ENCODE data around the gene BRCA1.
"Not testable (repeated sequence)": the region's sequence is repeated elsewhere in the genome, so short reads cannot be mapped to it uniquely, and the experiment has no call there.

Gene BRCA1

GRCh38 chr17:43068570-43069367 lies 56.4 kb downstream of the BRCA1 start:
- DNase-seq (ENCODE audit: low spot score), result no peak

- DNase-seq (ENCODE audit: low spot score), result no peak
Observed at GRCh38 chr17:43062984-43063638, 62.1 kb downstream of the BRCA1 start.

- no peak for DNase-seq (ENCODE audit: low spot score)
Observed at GRCh38 chr17:43056051-43056450, 69.1 kb downstream of the BRCA1 start.

GRCh38 chr17:43053008-43053407 lies 72.2 kb downstream of the BRCA1 start:
- not testable (repeated sequence) for DNase-seq (ENCODE audit: low spot score)

- no peak for DNase-seq (ENCODE audit: low spot score)
Observed at GRCh38 chr17:43051969-43052368, 73.2 kb downstream of the BRCA1 start.

- DNase-seq (ENCODE audit: low spot score), result no peak
Observed at GRCh38 chr17:43044024-43044423, 81.1 kb downstream of the BRCA1 start.

- no peak for DNase-seq (ENCODE audit: low spot score)
Observed at GRCh38 chr17:43043307-43043706, 81.9 kb downstream of the BRCA1 start.

- DNase-seq (ENCODE audit: low spot score), result peak; percentile 26
Observed at GRCh38 chr17:43042025-43042628, 83.0 kb downstream of the BRCA1 start.

GRCh38 chr17:43040655-43041054 lies 84.5 kb downstream of the BRCA1 start:
- no peak for DNase-seq (ENCODE audit: low spot score)

- no peak for DNase-seq (ENCODE audit: low spot score)
Observed at GRCh38 chr17:43039646-43040045, 85.5 kb downstream of the BRCA1 start.

- no peak for DNase-seq (ENCODE audit: low spot score)
Observed at GRCh38 chr17:43034894-43035293, 90.3 kb downstream of the BRCA1 start.

GRCh38 chr17:43033948-43034881 lies 90.9 kb downstream of the BRCA1 start:
- DNase-seq (ENCODE audit: low spot score), result peak; percentile 37

- no peak for DNase-seq (ENCODE audit: low spot score)
Observed at GRCh38 chr17:43031666-43032065, 93.5 kb downstream of the BRCA1 start.

GRCh38 chr17:43030137-43030767 lies 94.9 kb downstream of the BRCA1 start:
- no peak for DNase-seq (ENCODE audit: low spot score)

- DNase-seq (ENCODE audit: low spot score), result no peak
Observed at GRCh38 chr17:43028221-43028861, 96.8 kb downstream of the BRCA1 start.

GRCh38 chr17:43027091-43028032 lies 97.8 kb downstream of the BRCA1 start:
- DNase-seq (ENCODE audit: low spot score), result peak; percentile 39

- DNase-seq (ENCODE audit: low spot score), result no peak
Observed at GRCh38 chr17:43026595-43026994, 98.6 kb downstream of the BRCA1 start.

- DNase-seq (ENCODE audit: low spot score), result no peak
Observed at GRCh38 chr17:43025766-43026537, 99.2 kb downstream of the BRCA1 start.

- no peak for DNase-seq (ENCODE audit: low spot score)
Observed at GRCh38 chr17:43025290-43025657, 99.9 kb downstream of the BRCA1 start.
